Lower lobe of right lung (tissue), 2 donors: ENCODE data around the gene GGT6. TPM values are rescaled to one million over a fixed set of nuclear protein-coding genes. Genes with fewer than 3 reads are reported as not detected.
"Not testable (repeated sequence)": the region's sequence is repeated elsewhere in the genome, so short reads cannot be mapped to it uniquely, and the experiment has no call there.

ENCODE experiments used
- ATAC-seq, 2 donors: fragments of 200-7000 bp; cut with Tn5 transposase; one replicate each; pipeline ENCODE4 v1.9.1; 2020 to 2022; ENCODE audit warnings: mild to moderate bottlenecking in 2 of 2, moderate library complexity in 2 of 2
- DNase-seq: peaks from one replicate; pipeline ENCODE4 v3.0.0-alpha.2; 2020
- H3K27ac ChIP-seq: fragments of 200-600 bp; one replicate; pipeline ENCODE4 v1.8.0; 2022
- H3K27me3 ChIP-seq: fragments of 200-600 bp; one replicate; pipeline ENCODE4 v1.8.0; 2022; ENCODE audit warnings: low read depth
- H3K36me3 ChIP-seq: fragments of 200-600 bp; one replicate; pipeline ENCODE4 v1.8.0; 2022; ENCODE audit warnings: mild to moderate bottlenecking
- H3K4me1 ChIP-seq: fragments of 200-600 bp; one replicate; pipeline ENCODE4 v1.8.0; 2022
- H3K4me3 ChIP-seq: fragments of 200-600 bp; one replicate; pipeline ENCODE4 v1.8.0; 2022; ENCODE audit warnings: mild to moderate bottlenecking
- H3K9me3 ChIP-seq: fragments of 200-600 bp; one replicate; pipeline ENCODE4 v1.8.0; 2022
- CTCF ChIP-seq: fragments of 200-600 bp; IDR thresholded peaks from one replicate; pipeline ENCODE4 v1.8.0; 2022; ENCODE audit warnings: antibody characterized with exemption, mild to moderate bottlenecking
- intact Hi-C: fragments of 100-400 bp; cut with DNase I; formaldehyde crosslinking; loops from one replicate; pipeline ENCODE4 v1.11.0; 2022
- total RNA-seq: library from RNA; stranded (reverse); fragmentation: NEBNext Ultra II Directional; extraction: Animal tissue kit (Norgen Biotek cat#: 25700); gene quantifications from one replicate; pipeline ENCODE4 v1.2.1, GENCODE V29; 2021
- donor health status: DM: no; HTN: yes; CAD: no; lungs with severe emphysema.

The GGT6 gene
- total RNA-seq, 1 donor from 2014 or later = 3.7 TPM

- H3K4me3 ChIP-seq = no peak overlapping the region
- H3K4me1 ChIP-seq = peaks cover 8% of the 10 kb centered on the region
- H3K36me3 ChIP-seq = no peaks in the 10 kb centered on the region
- intact Hi-C loops = no loop called here
- H3K27ac ChIP-seq = no peak overlapping the region
- H3K9me3 ChIP-seq = no peaks in the 10 kb centered on the region
- ATAC-seq (no peak), DNase-seq (no peak)
- TF ChIP-seq CTCF = no peak
- H3K27me3 ChIP-seq = peaks cover 46% of the 10 kb centered on the region
These were observed 22.8 kb upstream of the GGT6 start for GRCh38 chr17:4583206-4583605.

GRCh38 chr17:4582691-4583090 is 22.3 kb upstream of the GGT6 start:
- H3K36me3 ChIP-seq = no peaks in the 10 kb centered on the region
- intact Hi-C loops = no loop called here
- DNase-seq = no peak
- peaks cover 46% of the 10 kb centered on the region for H3K27me3 ChIP-seq
- H3K4me1 ChIP-seq = peaks cover 8% of the 10 kb centered on the region
- H3K4me3 ChIP-seq = no peak overlapping the region
- no peak for ATAC-seq
- no peaks in the 10 kb centered on the region for H3K9me3 ChIP-seq
- TF ChIP-seq CTCF = no peak
- no peak overlapping the region for H3K27ac ChIP-seq

- Histone ChIP-seq H3K27ac (no peak overlapping the region), H3K27me3 (peaks cover 46% of the 10 kb centered on the region), H3K36me3 (no peaks in the 10 kb centered on the region), H3K4me3 (no peak overlapping the region), H3K4me1 (peaks cover 8% of the 10 kb centered on the region), H3K9me3 (no peaks in the 10 kb centered on the region)
- intact Hi-C loops = no loop called here
- TF ChIP-seq CTCF = no peak
- DNase-seq (no peak), ATAC-seq (no peak)
These were observed 21.7 kb upstream of the GGT6 start for GRCh38 chr17:4582101-4582501.

- no peak overlapping the region for H3K4me3 ChIP-seq
- DNase-seq (no peak), ATAC-seq (no peak)
- no peaks in the 10 kb centered on the region for H3K36me3 ChIP-seq
- peaks cover 8% of the 10 kb centered on the region for H3K4me1 ChIP-seq
- H3K9me3 ChIP-seq = no peaks in the 10 kb centered on the region
- H3K27ac ChIP-seq = no peak overlapping the region
- no peak for TF ChIP-seq CTCF
- H3K27me3 ChIP-seq = peaks cover 38% of the 10 kb centered on the region
- intact Hi-C loops = no loop called here
These were observed 19.9 kb upstream of the GGT6 start for GRCh38 chr17:4580291-4580690.

GRCh38 chr17:4579678-4580077 is 19.3 kb upstream of the GGT6 start:
- intact Hi-C loops = no loop called here
- Histone ChIP-seq H3K4me3 (no peak overlapping the region), H3K27me3 (peaks cover 32% of the 10 kb centered on the region), H3K4me1 (peaks cover 8% of the 10 kb centered on the region), H3K9me3 (no peaks in the 10 kb centered on the region), H3K27ac (no peak overlapping the region), H3K36me3 (no peaks in the 10 kb centered on the region)
- no peak for DNase-seq
- no peak for TF ChIP-seq CTCF
- ATAC-seq = no peak

GRCh38 chr17:4578349-4578748 is 18.0 kb upstream of the GGT6 start:
- H3K27ac ChIP-seq, intact Hi-C loops, H3K36me3 ChIP-seq, DNase-seq, ATAC-seq, H3K9me3 ChIP-seq, H3K4me3 ChIP-seq, H3K4me1 ChIP-seq: not testable (repeated sequence)
- H3K27me3 ChIP-seq = peaks cover 21% of the 10 kb centered on the region
